ENCODE measurements around the gene TMEM127.

The TMEM127 gene

DNA sequence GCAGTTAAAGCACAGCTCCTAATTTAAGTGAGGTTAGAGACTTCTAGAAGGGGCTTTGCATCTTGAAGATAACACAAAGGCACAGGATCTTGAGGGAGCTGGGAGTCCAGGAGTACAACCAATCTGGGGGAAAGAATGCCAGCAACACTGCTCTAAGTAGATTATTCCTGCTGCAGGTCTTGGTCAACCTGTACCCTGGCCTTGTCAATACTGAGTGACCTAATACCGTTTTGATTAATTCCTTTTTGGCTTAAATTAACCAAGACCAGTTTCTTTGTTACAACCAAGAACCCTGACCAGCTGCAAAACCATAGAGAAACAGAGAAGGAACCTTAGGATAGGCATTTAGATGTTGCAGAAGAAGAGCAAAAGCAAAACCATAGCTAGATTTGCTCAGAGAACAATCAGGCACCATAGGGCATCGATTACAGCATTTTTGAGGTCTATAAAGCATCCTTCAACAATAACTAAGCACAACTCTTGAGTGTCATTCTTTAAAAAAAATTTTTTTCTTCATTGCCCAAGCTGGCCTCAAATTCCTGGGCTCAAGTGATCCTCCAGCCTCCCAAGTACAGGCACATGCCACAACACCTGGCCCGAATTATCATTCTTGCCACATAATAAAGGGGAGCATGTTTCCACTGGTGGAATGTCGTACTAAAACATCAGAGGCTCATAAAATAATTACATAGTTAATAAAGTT is 63.5 kb downstream of the TMEM127 start:
- CTCF ChIA-PET = interaction anchor here (0.8 to 4.6 kb wide), 6 partner anchors 9 to 63 kb away, joined by 3 to 34 read pairs (median 4); no protein-coding TSS in a partner anchor
- no peak for DNase-seq (ENCODE audit: low read depth, low spot score)
- POLR2A ChIA-PET = interaction anchor here (0.6 kb wide), 1 partner anchor 31 kb away, joined by 5 read pairs; no protein-coding TSS in a partner anchor
- H3K4me3 ChIP-seq (ENCODE audit: low read depth, low read length) = no peak overlapping the region
- TF ChIP-seq, protein P1, sequence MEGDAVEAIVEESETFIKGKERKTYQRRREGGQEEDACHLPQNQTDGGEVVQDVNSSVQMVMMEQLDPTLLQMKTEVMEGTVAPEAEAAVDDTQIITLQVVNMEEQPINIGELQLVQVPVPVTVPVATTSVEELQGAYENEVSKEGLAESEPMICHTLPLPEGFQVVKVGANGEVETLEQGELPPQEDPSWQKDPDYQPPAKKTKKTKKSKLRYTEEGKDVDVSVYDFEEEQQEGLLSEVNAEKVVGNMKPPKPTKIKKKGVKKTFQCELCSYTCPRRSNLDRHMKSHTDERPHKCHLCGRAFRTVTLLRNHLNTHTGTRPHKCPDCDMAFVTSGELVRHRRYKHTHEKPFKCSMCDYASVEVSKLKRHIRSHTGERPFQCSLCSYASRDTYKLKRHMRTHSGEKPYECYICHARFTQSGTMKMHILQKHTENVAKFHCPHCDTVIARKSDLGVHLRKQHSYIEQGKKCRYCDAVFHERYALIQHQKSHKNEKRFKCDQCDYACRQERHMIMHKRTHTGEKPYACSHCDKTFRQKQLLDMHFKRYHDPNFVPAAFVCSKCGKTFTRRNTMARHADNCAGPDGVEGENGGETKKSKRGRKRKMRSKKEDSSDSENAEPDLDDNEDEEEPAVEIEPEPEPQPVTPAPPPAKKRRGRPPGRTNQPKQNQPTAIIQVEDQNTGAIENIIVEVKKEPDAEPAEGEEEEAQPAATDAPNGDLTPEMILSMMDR (IDR thresholded peaks at IDR 0.05; ENCODE audit: insufficient read depth, low read length, missing control alignments) = no peak

DNA sequence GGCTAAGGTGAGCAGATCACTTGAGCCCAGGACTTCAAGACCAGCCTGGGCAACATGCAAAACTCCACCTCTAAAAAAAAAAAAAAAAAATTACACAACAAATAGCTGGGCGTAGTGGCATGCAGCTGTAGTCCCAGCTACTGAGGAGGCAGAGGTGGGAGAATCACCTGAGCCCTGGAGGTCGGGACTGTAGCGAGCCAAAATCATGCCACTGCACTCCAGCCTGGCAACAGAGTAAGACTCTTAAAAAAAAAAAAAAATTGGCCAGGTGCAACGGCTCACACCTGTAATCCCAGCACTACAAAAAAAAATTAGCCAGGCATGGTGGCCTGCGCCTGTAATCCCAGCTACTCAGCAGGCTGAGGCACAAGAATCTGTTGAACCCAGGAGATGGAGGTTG is 64.5 kb downstream of the TMEM127 start:
- no peak overlapping the region for H3K4me3 ChIP-seq (ENCODE audit: low read depth, low read length)
- ChIA-PET CTCF (interaction anchor here (1.2 to 4.6 kb wide), 4 partner anchors 8 to 58 kb away, joined by 5 to 34 read pairs (median 6); no protein-coding TSS in a partner anchor), POLR2A (no interaction called here)
- TF ChIP-seq, protein P1 (IDR thresholded peaks at IDR 0.05; ENCODE audit: insufficient read depth, low read length, missing control alignments) = no peak
- no peak for DNase-seq (ENCODE audit: low read depth, low spot score)

DNA sequence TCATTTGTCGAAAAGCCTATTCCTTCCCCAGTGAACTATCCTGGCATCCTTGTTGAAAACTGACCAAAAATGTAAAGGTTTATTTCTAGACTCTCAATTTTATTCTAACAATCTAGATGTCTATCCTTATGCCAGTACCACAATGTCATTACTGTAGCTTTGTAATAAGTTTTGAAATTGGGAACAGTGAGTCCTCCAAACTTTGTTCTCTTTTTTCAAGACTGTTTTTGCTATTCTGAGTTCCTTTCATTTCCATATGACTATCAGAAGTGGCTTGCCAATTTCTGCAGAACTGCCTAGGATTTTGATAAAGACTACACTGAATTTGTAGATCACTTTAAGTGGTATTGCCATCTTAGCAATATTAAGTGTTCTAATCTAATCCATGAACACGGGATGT is 66.9 kb downstream of the TMEM127 start:
- no peak for DNase-seq (ENCODE audit: low read depth, low spot score)
- H3K4me3 ChIP-seq (ENCODE audit: low read depth, low read length) = no peak overlapping the region
- POLR2A ChIA-PET = no interaction called here
- TF ChIP-seq, protein P1 (IDR thresholded peaks at IDR 0.05; ENCODE audit: insufficient read depth, low read length, missing control alignments) = no peak
- CTCF ChIA-PET = interaction anchor here (0.8 to 2.8 kb wide), 4 partner anchors 11 to 176 kb away, joined by 3 to 10 read pairs (median 4); no protein-coding TSS in a partner anchor
